Panc1 (cell line): ENCODE data around the gene TSKU. TPM values are rescaled to one million over a fixed set of nuclear protein-coding genes. Genes with fewer than 3 reads are reported as not detected.
"Not testable (repeated sequence)": the region's sequence is repeated elsewhere in the genome, so short reads cannot be mapped to it uniquely, and the experiment has no call there.

Experiments used
- ATAC-seq: fragments of 200-7000 bp; cut with Tn5 transposase; 2 replicates; pipeline ENCODE4 v1.9.1; 2020; ENCODE audit warnings: mild to moderate bottlenecking, moderate library complexity
- BruUV-seq: library from RNA; stranded (reverse); fragments of 400-500 nt; replicated peaks from 2 replicates; lab custom pipeline; 2021; lab: Mats Ljungman, UMichigan
- CTCF ChIA-PET: fragments of 300-600 bp; sonication (Branson Sonifier 250); formaldehyde crosslinking; loops from one replicate; lab custom pipeline; 2022; ENCODE audit warnings: antibody characterized with exemption; lab: Charles Lee
- POLR2A ChIA-PET: fragments of 300-600 bp; sonication (Branson Sonifier 250); formaldehyde crosslinking; loops from one replicate; lab custom pipeline; 2022; ENCODE audit warnings: antibody characterized with exemption; lab: Charles Lee
- DNase-seq: peaks from one replicate; pipeline ENCODE4 v3.0.0-alpha.2; 2010; ENCODE audit warnings: low read depth, low spot score
- H3K27ac ChIP-seq: 2 replicates; pipeline ENCODE4 v1.5.1; 2011; ENCODE audit warnings: mild to moderate bottlenecking, low read length, inconsistent platforms
- H3K27me3 ChIP-seq: fragments of 200-500 bp; sonication (Bioruptor generic); 2 replicates; pipeline ENCODE4 v1.6.0; 2014; ENCODE audit warnings: low read length, inconsistent platforms; ENCODE audit not compliant: control insufficient read depth, insufficient read depth
- H3K36me3 ChIP-seq: fragments of 200-500 bp; sonication (Bioruptor generic); 2 replicates; pipeline ENCODE4 v1.5.1; 2014; ENCODE audit warnings: inconsistent platforms, mild to moderate bottlenecking, low read length, moderate library complexity; ENCODE audit not compliant: control insufficient read depth, insufficient read depth
- H3K4me1 ChIP-seq: 2 replicates; pipeline ENCODE4 v1.5.1; 2011; ENCODE audit warnings: inconsistent platforms, mild to moderate bottlenecking, low read length, moderate library complexity; ENCODE audit not compliant: control insufficient read depth, insufficient read depth
- H3K4me3 ChIP-seq, 2 experiments: 2 replicates each; pipeline ENCODE4 v1.5.1; 2011 to 2012; ENCODE audit warnings: low read depth in 2 of 2, low read length in 2 of 2, mild to moderate bottlenecking in 2 of 2, inconsistent platforms in 1 of 2, moderate library complexity in 1 of 2
- H3K9me3 ChIP-seq: fragments of 200-500 bp; sonication (Bioruptor generic); 2 replicates; pipeline ENCODE4 v1.5.1; 2014; ENCODE audit warnings: low read depth, mild to moderate bottlenecking, inconsistent platforms, low read length, moderate library complexity; ENCODE audit not compliant: control insufficient read depth, insufficient read depth
- POLR2AphosphoS5 ChIP-seq: IDR thresholded peaks from 2 replicates; pipeline ENCODE4 v1.6.1; 2012; ENCODE audit warnings: mild to moderate bottlenecking, low read depth, low read length, moderate library complexity
- SIN3A ChIP-seq: IDR thresholded peaks from 2 replicates; pipeline ENCODE4 v1.6.1; 2012; ENCODE audit warnings: low read depth, mild to moderate bottlenecking, low read length, moderate library complexity, borderline replicate concordance; ENCODE audit not compliant: insufficient read depth
- TCF7L2 ChIP-seq: IDR thresholded peaks from 2 replicates; pipeline ENCODE4 v1.6.1; 2011; ENCODE audit warnings: mild to moderate bottlenecking, low read depth, low read length, inconsistent platforms
- in situ Hi-C: cut with HindIII; loops from 2 replicates; pipeline ENCODE4 v1.10.0; 2016; ENCODE audit warnings: low sequenced_read_pairs, low pct_unique_long_range_greater_than_20kb
- intact Hi-C: fragments of 100-400 bp; cut with micrococcal nuclease; formaldehyde crosslinking; loops from one replicate; pipeline ENCODE4 v1.10.0; 2022; ENCODE audit not compliant: unreplicated experiment
- total RNA-seq: library from RNA; stranded (reverse); gene quantifications from one replicate; pipeline ENCODE4 v1.2.1, GENCODE V29; 2021; ENCODE audit not compliant: unreplicated experiment
- TF ChIP-seq, protein P1 (sequence below), 2 experiments: IDR thresholded peaks; 2 replicates each; pipeline ENCODE4 v1.6.1; 2011 to 2012; ENCODE audit warnings: low read depth in 2 of 2, control low read depth in 1 of 2, low read length in 1 of 2, mild to moderate bottlenecking in 1 of 2, moderate library complexity in 1 of 2; ENCODE audit not compliant: insufficient read depth in 1 of 2
- TF ChIP-seq, protein P2 (sequence below): fragments of 450-650 bp; IDR thresholded peaks from 2 replicates; pipeline ENCODE4 v1.5.1; 2017; ENCODE audit warnings: mild to moderate bottlenecking

Gene TSKU
- total RNA-seq, 1 experiment from 2014 or later: 31.4 TPM

DNA sequence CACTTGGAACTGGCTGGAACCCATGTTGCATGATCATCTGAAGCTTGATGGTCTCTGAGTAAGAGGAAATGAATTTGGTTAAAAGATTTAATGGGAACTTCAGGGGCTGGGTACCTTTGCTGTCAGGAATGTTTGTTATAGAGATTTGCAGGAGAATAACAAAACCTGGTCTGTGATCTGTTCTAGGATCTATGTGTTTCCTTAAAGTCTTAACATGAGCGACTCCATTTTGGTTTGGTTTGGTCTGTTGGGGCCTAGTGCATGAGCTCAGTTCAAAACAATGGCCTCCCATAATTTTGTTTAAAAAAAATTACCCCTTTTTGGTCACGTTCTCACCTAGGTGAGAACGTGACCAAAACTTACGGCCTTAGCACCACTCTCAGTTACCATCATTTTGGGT, 28.1 kb downstream of the TSKU start:
- Histone ChIP-seq H3K27me3 (no peaks in the 10 kb centered on the region), H3K9me3 (peaks cover 12% of the 10 kb centered on the region; the same call in 1 of the 2 replicates), H3K4me3 (no peak overlapping the region), H3K27ac (no peak overlapping the region), H3K36me3 (no peaks in the 10 kb centered on the region), H3K4me1 (0 out of 2 replicates have a peak, but pooled peaks cover 4% of the 10 kb centered on the region)
- no peak for DNase-seq
- in situ Hi-C loops (no loop called here), intact Hi-C loops (no loop called here)
- ATAC-seq: no peak
- no peak for TF ChIP-seq SIN3A
- TF ChIP-seq TCF7L2: no peak
- TF ChIP-seq, protein P1, sequence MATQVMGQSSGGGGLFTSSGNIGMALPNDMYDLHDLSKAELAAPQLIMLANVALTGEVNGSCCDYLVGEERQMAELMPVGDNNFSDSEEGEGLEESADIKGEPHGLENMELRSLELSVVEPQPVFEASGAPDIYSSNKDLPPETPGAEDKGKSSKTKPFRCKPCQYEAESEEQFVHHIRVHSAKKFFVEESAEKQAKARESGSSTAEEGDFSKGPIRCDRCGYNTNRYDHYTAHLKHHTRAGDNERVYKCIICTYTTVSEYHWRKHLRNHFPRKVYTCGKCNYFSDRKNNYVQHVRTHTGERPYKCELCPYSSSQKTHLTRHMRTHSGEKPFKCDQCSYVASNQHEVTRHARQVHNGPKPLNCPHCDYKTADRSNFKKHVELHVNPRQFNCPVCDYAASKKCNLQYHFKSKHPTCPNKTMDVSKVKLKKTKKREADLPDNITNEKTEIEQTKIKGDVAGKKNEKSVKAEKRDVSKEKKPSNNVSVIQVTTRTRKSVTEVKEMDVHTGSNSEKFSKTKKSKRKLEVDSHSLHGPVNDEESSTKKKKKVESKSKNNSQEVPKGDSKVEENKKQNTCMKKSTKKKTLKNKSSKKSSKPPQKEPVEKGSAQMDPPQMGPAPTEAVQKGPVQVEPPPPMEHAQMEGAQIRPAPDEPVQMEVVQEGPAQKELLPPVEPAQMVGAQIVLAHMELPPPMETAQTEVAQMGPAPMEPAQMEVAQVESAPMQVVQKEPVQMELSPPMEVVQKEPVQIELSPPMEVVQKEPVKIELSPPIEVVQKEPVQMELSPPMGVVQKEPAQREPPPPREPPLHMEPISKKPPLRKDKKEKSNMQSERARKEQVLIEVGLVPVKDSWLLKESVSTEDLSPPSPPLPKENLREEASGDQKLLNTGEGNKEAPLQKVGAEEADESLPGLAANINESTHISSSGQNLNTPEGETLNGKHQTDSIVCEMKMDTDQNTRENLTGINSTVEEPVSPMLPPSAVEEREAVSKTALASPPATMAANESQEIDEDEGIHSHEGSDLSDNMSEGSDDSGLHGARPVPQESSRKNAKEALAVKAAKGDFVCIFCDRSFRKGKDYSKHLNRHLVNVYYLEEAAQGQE (IDR thresholded peaks at IDR 0.05; ENCODE audit: insufficient read depth in 1 of 2, low read depth in 2 of 2, low read length in 1 of 2): no peak
- TF ChIP-seq, protein P2, sequence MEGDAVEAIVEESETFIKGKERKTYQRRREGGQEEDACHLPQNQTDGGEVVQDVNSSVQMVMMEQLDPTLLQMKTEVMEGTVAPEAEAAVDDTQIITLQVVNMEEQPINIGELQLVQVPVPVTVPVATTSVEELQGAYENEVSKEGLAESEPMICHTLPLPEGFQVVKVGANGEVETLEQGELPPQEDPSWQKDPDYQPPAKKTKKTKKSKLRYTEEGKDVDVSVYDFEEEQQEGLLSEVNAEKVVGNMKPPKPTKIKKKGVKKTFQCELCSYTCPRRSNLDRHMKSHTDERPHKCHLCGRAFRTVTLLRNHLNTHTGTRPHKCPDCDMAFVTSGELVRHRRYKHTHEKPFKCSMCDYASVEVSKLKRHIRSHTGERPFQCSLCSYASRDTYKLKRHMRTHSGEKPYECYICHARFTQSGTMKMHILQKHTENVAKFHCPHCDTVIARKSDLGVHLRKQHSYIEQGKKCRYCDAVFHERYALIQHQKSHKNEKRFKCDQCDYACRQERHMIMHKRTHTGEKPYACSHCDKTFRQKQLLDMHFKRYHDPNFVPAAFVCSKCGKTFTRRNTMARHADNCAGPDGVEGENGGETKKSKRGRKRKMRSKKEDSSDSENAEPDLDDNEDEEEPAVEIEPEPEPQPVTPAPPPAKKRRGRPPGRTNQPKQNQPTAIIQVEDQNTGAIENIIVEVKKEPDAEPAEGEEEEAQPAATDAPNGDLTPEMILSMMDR: no peak
- TF ChIP-seq POLR2AphosphoS5: no peak
- ChIA-PET POLR2A (no interaction called here), CTCF (interaction anchor here (0.7 to 6.9 kb wide), 3 partner anchors 15 to 108 kb away, joined by 7 to 42 read pairs (median 7); no protein-coding TSS in a partner anchor)
- no TSS peak for BruUV-seq

DNA sequence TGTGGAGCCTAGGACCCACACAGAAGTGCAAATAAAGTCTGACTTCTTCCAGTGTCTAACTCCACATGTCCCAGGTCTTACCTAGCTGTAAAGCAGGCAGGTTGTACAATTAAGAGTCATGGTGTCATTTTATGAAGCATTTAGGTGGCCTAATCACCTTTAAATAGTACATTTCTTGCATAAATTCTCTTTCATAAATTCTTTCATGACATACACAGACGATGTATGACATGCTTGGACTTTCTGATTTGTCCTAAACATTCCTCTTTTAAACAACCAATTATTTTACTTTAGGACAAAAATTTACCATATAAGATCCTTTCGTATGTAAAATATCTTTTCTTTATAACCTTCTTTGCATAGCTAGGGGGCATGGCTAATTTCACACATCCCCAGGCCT, 31.3 kb downstream of the TSKU start:
- TF ChIP-seq SIN3A: no peak
- TF ChIP-seq, protein P2: no peak
- no peak for TF ChIP-seq TCF7L2
- TF ChIP-seq, protein P1 (IDR thresholded peaks at IDR 0.05; ENCODE audit: insufficient read depth in 1 of 2, low read depth in 2 of 2, low read length in 1 of 2): no peak
- TF ChIP-seq POLR2AphosphoS5: no peak
- Histone ChIP-seq H3K4me1 (no peaks in the 10 kb centered on the region), H3K4me3 (no peak overlapping the region), H3K36me3 (no peaks in the 10 kb centered on the region), H3K27ac (no peak overlapping the region), H3K9me3 (peaks cover 19% of the 10 kb centered on the region; the same call in 1 of the 2 replicates), H3K27me3 (no peaks in the 10 kb centered on the region)
- ATAC-seq (no peak), DNase-seq (no peak)
- BruUV-seq: no TSS peak
- intact Hi-C loops (no loop called here), in situ Hi-C loops (no loop called here)
- POLR2A ChIA-PET: no interaction called here
- CTCF ChIA-PET: no interaction called here

DNA sequence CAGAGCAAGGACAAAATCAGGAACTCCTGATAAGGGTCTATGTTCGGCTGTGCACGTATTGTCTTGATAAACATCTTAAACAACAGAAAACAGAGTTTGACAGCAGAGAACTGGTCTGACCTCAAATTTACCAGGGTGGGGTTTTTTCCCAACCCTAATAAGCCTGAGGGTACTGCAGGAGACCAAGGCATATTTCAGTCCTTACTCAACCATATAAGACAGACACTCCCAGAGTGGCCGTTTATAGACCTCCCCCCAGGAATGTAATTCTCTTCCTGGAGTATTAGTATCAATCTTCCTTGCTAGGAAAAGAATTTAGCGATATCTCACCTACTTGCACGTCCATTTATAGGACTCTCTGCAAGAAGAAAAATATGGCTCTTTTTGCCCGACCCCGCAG, 32.5 kb downstream of the TSKU start:
- ATAC-seq, in situ Hi-C loops, BruUV-seq, CTCF ChIA-PET, DNase-seq, H3K4me3 ChIP-seq, POLR2A ChIA-PET, H3K27ac ChIP-seq, H3K27me3 ChIP-seq, H3K4me1 ChIP-seq, H3K36me3 ChIP-seq, intact Hi-C loops: not testable (repeated sequence)
- H3K9me3 ChIP-seq: peaks cover 19% of the 10 kb centered on the region; the same call in 1 of the 2 replicates
